GM23338 (cell line): ENCODE measurements around the gene RHO. TPM values are rescaled to one million over a fixed set of nuclear protein-coding genes. Genes with fewer than 3 reads are reported as not detected.
A peak's percentile ranks its signal among the peaks of the same experiment; 100 is the strongest.

Source experiments
- ATAC-seq: fragments of 200-7000 bp; cut with Tn5 transposase; 3 replicates; pipeline ENCODE4 v1.9.1; 2020
- DNase-seq: peaks from one replicate; pipeline ENCODE4 v3.0.0-alpha.2; 2015; ENCODE audit warnings: low spot score
- H2AFZ ChIP-seq: fragments of 200-600 bp; sonication (generic); 2 replicates; pipeline ENCODE4 v1.8.0; 2016; ENCODE audit warnings: antibody characterized with exemption, mild to moderate bottlenecking, moderate library complexity
- H3F3A ChIP-seq: fragments of 200-600 bp; sonication (generic); replicated peaks from 2 replicates; pipeline ENCODE4 v1.8.0; 2017; ENCODE audit warnings: antibody characterized with exemption, mixed run types, low read depth
- H3K27ac ChIP-seq: fragments of 200-600 bp; sonication (generic); 2 replicates; pipeline ENCODE4 v1.6.1; 2016; ENCODE audit warnings: low read depth
- H3K27me3 ChIP-seq: fragments of 200-600 bp; sonication (generic); 2 replicates; pipeline ENCODE4 v1.8.0; 2016; ENCODE audit warnings: mild to moderate bottlenecking, mixed run types, moderate library complexity; ENCODE audit not compliant: insufficient read depth
- H3K36me3 ChIP-seq: fragments of 200-600 bp; sonication (generic); 2 replicates; pipeline ENCODE4 v1.8.0; 2016; ENCODE audit warnings: mild to moderate bottlenecking; ENCODE audit not compliant: insufficient read depth
- H3K4me1 ChIP-seq: fragments of 200-600 bp; sonication (generic); 2 replicates; pipeline ENCODE4 v1.8.0; 2016; ENCODE audit warnings: mild to moderate bottlenecking, moderate library complexity; ENCODE audit not compliant: insufficient read depth
- H3K4me2 ChIP-seq: fragments of 200-600 bp; sonication (generic); 2 replicates; pipeline ENCODE4 v1.7.1; 2017; ENCODE audit warnings: mixed run types
- H3K4me3 ChIP-seq: fragments of 200-600 bp; sonication (generic); 2 replicates; pipeline ENCODE4 v1.6.1; 2016; ENCODE audit warnings: mixed run types
- H3K79me2 ChIP-seq: fragments of 200-600 bp; sonication (generic); replicated peaks from 2 replicates; pipeline ENCODE4 v1.8.0; 2017; ENCODE audit warnings: mild to moderate bottlenecking; ENCODE audit not compliant: insufficient read depth
- H3K9me2 ChIP-seq: fragments of 200-600 bp; sonication (generic); 2 replicates; pipeline ENCODE4 v1.8.0; 2017; ENCODE audit not compliant: insufficient read depth
- H4K20me1 ChIP-seq: fragments of 200-600 bp; sonication (generic); replicated peaks from 2 replicates; pipeline ENCODE4 v1.8.0; 2017; ENCODE audit warnings: mild to moderate bottlenecking; ENCODE audit not compliant: insufficient read depth
- H3K27ac Mint-ChIP-seq: 2 replicates; pipeline ENCODE4 v1.8.0; 2020; ENCODE audit warnings: inconsistent platforms, mild to moderate bottlenecking, moderate library complexity, mixed read lengths
- H3K27me3 Mint-ChIP-seq: 3 replicates; pipeline ENCODE4 v1.8.0; 2022; ENCODE audit warnings: low read depth, mild to moderate bottlenecking, moderate library complexity, mixed read lengths, inconsistent platforms; ENCODE audit not compliant: insufficient read depth, poor library complexity
- H3K36me3 Mint-ChIP-seq: 3 replicates; pipeline ENCODE4 v1.8.0; 2021; ENCODE audit warnings: low read depth, mild to moderate bottlenecking, inconsistent platforms, moderate library complexity, mixed read lengths
- H3K4me1 Mint-ChIP-seq: 3 replicates; pipeline ENCODE4 v1.8.0; 2020; ENCODE audit warnings: mild to moderate bottlenecking, inconsistent platforms, mixed read lengths
- H3K4me3 Mint-ChIP-seq: 3 replicates; pipeline ENCODE4 v1.8.0; 2021; ENCODE audit warnings: moderate library complexity, mild to moderate bottlenecking, inconsistent platforms, mixed read lengths
- H3K9me3 Mint-ChIP-seq: 3 replicates; pipeline ENCODE4 v1.8.0; 2020; ENCODE audit warnings: moderate library complexity, mild to moderate bottlenecking, inconsistent platforms, mixed read lengths
- EZH2 ChIP-seq: fragments of 200-600 bp; sonication (generic); IDR thresholded peaks from one replicate; pipeline ENCODE4 v1.8.0; 2017; ENCODE audit warnings: antibody characterized with exemption, mild to moderate bottlenecking, low read depth; ENCODE audit not compliant: unreplicated experiment
- POLR2AphosphoS5 ChIP-seq: IDR thresholded peaks from 2 replicates; pipeline ENCODE4 v1.6.1; 2016; ENCODE audit warnings: antibody characterized with exemption, low read depth
- STAT1 ChIP-seq: IDR thresholded peaks from one replicate; pipeline ENCODE4 v1.6.1; 2016; ENCODE audit warnings: antibody characterized with exemption; ENCODE audit not compliant: unreplicated experiment
- ZNF331 ChIP-seq: fragments of 250-450 bp; sonication (Bioruptor Pico); IDR thresholded peaks from 2 replicates; pipeline ENCODE4 v1.5.0; 2020; ENCODE audit warnings: low read depth, mild to moderate bottlenecking, moderate library complexity
- polyA plus RNA-seq: library from polyadenylated mRNA; unstranded; fragments of >200 nt; fragmentation: Nextera tagmentation; extraction: Ambion mirVana; gene quantifications from 2 replicates; pipeline ENCODE4 v1.2.1, GENCODE V29; 2016
- total RNA-seq: library from RNA; depleted of rRNA; stranded (reverse); fragments of >200 nt; shearing (Covaris generic); gene quantifications from 2 replicates; pipeline ENCODE4 v1.2.3, GENCODE V29; 2014
- TF ChIP-seq, protein P1 (sequence below): fragments of 250-450 bp; sonication (Bioruptor Pico); IDR thresholded peaks from 2 replicates; pipeline ENCODE4 v1.5.0; 2020; ENCODE audit warnings: mild to moderate bottlenecking, moderate library complexity
- TF ChIP-seq, protein P2 (sequence below): IDR thresholded peaks from 2 replicates; pipeline ENCODE4 v1.6.1; 2016; ENCODE audit warnings: antibody characterized with exemption
- TF ChIP-seq, protein P3 (sequence below), 2 experiments: fragments of 200-600 bp in 1 of 2; sonication (generic) in 1 of 2; conservative IDR thresholded peaks; 2 replicates each; pipeline versions ENCODE4 v1.5.1 to v1.6.1; 2016 to 2017; ENCODE audit warnings: antibody characterized with exemption in 2 of 2, low read depth in 2 of 2, mild to moderate bottlenecking in 2 of 2, moderate library complexity in 1 of 2

Gene RHO
- total and polyA plus RNA-seq, 2 experiments from 2014 or later = not detected

DNA sequence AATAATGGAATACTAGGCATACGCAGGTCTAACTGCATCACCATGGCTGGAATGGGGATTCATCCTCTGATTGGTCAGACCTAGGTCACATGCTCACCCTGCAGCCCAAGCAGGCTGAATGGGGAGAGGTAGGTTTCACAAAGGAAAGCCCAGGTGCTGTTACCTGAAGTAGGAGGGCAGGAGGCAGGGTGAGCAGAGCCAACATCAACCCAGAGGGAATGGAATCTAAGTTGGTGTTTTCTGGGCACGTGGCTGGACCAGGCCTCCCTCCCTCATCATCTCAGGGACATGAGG, 7.9 kb downstream of the RHO start (continued):
- TF ChIP-seq, protein P1, sequence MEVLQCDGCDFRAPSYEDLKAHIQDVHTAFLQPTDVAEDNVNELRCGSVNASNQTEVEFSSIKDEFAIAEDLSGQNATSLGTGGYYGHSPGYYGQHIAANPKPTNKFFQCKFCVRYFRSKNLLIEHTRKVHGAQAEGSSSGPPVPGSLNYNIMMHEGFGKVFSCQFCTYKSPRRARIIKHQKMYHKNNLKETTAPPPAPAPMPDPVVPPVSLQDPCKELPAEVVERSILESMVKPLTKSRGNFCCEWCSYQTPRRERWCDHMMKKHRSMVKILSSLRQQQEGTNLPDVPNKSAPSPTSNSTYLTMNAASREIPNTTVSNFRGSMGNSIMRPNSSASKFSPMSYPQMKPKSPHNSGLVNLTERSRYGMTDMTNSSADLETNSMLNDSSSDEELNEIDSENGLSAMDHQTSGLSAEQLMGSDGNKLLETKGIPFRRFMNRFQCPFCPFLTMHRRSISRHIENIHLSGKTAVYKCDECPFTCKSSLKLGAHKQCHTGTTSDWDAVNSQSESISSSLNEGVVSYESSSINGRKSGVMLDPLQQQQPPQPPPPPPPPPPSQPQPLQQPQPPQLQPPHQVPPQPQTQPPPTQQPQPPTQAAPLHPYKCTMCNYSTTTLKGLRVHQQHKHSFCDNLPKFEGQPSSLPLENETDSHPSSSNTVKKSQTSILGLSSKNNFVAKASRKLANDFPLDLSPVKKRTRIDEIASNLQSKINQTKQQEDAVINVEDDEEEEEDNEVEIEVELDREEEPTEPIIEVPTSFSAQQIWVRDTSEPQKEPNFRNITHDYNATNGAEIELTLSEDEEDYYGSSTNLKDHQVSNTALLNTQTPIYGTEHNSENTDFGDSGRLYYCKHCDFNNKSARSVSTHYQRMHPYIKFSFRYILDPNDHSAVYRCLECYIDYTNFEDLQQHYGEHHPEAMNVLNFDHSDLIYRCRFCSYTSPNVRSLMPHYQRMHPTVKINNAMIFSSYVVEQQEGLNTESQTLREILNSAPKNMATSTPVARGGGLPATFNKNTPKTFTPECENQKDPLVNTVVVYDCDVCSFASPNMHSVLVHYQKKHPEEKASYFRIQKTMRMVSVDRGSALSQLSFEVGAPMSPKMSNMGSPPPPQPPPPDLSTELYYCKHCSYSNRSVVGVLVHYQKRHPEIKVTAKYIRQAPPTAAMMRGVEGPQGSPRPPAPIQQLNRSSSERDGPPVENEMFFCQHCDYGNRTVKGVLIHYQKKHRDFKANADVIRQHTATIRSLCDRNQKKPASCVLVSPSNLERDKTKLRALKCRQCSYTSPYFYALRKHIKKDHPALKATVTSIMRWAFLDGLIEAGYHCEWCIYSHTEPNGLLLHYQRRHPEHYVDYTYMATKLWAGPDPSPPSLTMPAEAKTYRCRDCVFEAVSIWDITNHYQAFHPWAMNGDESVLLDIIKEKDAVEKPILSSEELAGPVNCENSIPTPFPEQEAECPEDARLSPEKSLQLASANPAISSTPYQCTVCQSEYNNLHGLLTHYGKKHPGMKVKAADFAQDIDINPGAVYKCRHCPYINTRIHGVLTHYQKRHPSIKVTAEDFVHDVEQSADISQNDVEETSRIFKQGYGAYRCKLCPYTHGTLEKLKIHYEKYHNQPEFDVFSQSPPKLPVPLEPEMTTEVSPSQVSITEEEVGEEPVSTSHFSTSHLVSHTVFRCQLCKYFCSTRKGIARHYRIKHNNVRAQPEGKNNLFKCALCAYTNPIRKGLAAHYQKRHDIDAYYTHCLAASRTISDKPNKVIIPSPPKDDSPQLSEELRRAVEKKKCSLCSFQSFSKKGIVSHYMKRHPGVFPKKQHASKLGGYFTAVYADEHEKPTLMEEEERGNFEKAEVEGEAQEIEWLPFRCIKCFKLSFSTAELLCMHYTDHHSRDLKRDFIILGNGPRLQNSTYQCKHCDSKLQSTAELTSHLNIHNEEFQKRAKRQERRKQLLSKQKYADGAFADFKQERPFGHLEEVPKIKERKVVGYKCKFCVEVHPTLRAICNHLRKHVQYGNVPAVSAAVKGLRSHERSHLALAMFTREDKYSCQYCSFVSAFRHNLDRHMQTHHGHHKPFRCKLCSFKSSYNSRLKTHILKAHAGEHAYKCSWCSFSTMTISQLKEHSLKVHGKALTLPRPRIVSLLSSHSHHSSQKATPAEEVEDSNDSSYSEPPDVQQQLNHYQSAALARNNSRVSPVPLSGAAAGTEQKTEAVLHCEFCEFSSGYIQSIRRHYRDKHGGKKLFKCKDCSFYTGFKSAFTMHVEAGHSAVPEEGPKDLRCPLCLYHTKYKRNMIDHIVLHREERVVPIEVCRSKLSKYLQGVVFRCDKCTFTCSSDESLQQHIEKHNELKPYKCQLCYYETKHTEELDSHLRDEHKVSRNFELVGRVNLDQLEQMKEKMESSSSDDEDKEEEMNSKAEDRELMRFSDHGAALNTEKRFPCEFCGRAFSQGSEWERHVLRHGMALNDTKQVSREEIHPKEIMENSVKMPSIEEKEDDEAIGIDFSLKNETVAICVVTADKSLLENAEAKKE (CRISPR knock-in tag) = no peak

DNA sequence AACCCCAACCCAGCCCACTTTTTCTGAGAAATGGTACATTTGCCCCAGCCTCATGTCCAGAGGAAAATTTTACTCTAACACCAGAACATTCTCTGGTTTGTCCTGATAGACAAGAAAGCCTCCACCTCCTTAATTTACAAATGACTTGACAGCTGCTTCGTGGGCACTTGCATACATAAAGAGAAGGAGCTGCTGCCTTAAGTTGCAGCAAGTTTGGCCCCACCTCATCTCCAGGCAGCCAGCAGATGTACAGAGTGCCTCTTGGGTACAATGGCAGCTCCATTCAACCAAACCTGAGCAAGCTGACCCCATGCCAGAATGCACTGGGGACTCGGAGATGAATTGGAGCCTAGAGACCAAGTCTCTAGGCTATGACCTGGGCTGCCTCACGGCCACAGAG, 8.4 kb downstream of the RHO start:
- H3K4me1 ChIP-seq = peaks cover 19% of the 10 kb centered on the region; the same call in 1 of the 2 replicates
- peaks cover 5% of the 10 kb centered on the region; the same call in 1 of the 2 replicates for H3K9me2 ChIP-seq
- no peaks in the 10 kb centered on the region for H3K79me2 ChIP-seq
- no peaks in the 10 kb centered on the region for H3K36me3 ChIP-seq
- ATAC-seq (no peak), DNase-seq (no peak)
- no peak overlapping the region for H3K4me3 Mint-ChIP-seq
- H4K20me1 ChIP-seq = no peaks in the 10 kb centered on the region
- no peaks in the 10 kb centered on the region for H3K27me3 ChIP-seq
- H3K4me2 ChIP-seq = no peak overlapping the region
- no peaks in the 10 kb centered on the region for H3K9me3 Mint-ChIP-seq
- no peak overlapping the region for H3K4me3 ChIP-seq
- peaks cover 33% of the 10 kb centered on the region for H3K4me1 Mint-ChIP-seq
- no peaks in the 10 kb centered on the region; the same call in 2 of the 3 replicates for H3K36me3 Mint-ChIP-seq
- no peak overlapping the region for H3K27ac ChIP-seq
- no peak overlapping the region for H3K27ac Mint-ChIP-seq
- no peaks in the 10 kb centered on the region for H3F3A ChIP-seq
- peaks cover 17% of the 10 kb centered on the region for H3K27me3 Mint-ChIP-seq
- peak overlapping the region; percentile 74; the same call in 1 of the 2 replicates for H2AFZ ChIP-seq
- TF ChIP-seq ZNF331 (CRISPR knock-in tag) (no peak), EZH2 (no peak), STAT1 (no peak), POLR2AphosphoS5 (no peak)
- TF ChIP-seq, protein P2, sequence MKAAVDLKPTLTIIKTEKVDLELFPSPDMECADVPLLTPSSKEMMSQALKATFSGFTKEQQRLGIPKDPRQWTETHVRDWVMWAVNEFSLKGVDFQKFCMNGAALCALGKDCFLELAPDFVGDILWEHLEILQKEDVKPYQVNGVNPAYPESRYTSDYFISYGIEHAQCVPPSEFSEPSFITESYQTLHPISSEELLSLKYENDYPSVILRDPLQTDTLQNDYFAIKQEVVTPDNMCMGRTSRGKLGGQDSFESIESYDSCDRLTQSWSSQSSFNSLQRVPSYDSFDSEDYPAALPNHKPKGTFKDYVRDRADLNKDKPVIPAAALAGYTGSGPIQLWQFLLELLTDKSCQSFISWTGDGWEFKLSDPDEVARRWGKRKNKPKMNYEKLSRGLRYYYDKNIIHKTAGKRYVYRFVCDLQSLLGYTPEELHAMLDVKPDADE = no peak
- TF ChIP-seq, protein P3, sequence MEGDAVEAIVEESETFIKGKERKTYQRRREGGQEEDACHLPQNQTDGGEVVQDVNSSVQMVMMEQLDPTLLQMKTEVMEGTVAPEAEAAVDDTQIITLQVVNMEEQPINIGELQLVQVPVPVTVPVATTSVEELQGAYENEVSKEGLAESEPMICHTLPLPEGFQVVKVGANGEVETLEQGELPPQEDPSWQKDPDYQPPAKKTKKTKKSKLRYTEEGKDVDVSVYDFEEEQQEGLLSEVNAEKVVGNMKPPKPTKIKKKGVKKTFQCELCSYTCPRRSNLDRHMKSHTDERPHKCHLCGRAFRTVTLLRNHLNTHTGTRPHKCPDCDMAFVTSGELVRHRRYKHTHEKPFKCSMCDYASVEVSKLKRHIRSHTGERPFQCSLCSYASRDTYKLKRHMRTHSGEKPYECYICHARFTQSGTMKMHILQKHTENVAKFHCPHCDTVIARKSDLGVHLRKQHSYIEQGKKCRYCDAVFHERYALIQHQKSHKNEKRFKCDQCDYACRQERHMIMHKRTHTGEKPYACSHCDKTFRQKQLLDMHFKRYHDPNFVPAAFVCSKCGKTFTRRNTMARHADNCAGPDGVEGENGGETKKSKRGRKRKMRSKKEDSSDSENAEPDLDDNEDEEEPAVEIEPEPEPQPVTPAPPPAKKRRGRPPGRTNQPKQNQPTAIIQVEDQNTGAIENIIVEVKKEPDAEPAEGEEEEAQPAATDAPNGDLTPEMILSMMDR (conservative IDR thresholded peaks at IDR 0.05; ENCODE audit: low read depth in 2 of 2) = no peak
- TF ChIP-seq, protein P1 (CRISPR knock-in tag) = no peak
